Measurements from ENCODE around the gene INCA1.

Gene INCA1

DNA sequence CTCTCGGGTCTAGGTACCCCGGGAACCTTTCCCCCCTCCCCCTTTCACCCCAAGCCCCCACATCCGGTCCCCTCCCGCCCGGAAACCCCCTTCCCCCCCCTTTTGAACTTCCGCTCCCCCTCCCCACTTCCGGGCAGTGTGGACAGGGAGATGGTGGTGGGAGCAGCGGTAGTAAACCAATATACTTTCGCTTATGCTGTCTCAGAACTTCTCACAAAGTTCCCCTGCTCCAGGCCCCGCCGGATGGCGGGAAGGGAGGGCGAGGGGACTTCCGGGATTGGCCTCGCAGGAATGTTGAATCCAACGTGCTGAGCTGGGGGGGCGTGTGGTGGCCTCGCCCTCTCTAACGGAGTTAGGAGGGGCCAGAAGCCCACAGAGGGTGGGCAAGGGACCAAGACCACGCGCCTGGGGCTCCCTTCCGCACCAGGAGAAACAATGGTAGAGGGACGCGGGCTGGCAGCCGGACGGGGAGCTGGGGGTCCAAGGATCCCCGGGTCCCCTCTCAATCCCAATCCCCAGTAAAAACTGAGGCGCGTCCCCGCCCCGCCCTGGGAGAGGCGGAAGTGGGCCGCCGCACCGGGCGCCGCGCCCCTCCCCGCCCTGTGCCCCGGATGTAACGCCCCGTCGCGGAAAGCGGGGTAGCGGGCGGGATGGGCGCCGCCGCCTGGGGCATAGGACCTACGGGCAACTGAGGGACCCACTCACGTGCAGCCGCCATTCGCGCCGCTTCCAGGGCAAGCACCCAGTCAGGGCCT is 49.7 kb downstream of the INCA1 start:
- DNase-seq = no peak

DNA sequence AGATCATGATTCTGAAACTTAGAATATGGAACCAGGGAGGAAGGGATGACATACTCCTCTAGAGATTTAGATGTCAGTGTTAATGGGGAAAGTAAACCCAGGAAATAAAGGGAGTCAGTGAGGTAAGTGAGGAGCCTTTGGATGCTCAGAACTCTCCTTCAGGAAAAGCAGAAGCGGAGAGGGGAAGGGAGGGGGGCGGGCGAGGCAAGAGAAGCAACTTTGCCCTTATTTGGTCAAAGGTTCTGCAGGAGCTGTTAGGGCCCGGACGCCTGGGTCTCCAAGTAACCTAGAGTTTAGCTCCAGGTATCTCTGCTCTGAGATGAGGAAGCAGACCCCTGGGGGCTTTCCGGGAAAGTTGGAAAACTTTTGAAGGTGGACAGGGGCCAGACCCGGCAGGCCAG is 50.3 kb downstream of the INCA1 start:
- no peak for DNase-seq

DNA sequence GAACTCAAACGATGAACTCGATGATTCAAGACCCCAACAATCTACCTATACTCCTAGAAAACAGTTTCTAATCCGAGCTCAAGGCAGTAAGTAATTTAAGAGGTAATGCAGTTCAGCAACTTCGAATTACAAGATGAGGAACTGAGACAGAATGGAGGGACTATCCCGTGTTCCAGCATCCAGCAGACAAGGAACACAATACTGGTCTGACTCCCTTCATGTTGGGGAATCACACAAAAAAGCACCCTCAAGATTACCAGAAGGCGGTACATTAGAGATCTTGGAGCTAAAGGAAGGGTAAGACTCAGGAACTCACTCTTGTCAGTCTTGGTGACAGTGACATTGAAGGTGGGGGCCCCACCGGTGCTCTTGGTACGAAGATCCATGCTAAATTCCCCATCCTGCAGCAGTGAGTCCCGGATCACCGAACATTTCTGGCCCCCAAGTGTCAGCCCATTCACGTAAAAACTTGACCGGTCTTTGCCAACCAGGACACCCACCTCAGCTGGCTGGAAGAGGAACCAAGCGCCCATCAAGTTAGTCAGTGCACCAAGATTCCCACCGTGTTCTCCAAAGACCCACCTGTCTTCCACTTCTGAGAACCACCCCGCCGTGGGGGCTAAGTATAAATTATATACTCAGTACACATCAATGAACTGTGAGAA is 50.9 kb downstream of the INCA1 start:
- no peak for DNase-seq

GRCh38 chr17:4945944-4946280 is 51.4 kb downstream of the INCA1 start:
- no peak for DNase-seq

GRCh38 chr17:4945176-4945943 is 52.0 kb downstream of the INCA1 start:
- DNase-seq = no peak

DNA sequence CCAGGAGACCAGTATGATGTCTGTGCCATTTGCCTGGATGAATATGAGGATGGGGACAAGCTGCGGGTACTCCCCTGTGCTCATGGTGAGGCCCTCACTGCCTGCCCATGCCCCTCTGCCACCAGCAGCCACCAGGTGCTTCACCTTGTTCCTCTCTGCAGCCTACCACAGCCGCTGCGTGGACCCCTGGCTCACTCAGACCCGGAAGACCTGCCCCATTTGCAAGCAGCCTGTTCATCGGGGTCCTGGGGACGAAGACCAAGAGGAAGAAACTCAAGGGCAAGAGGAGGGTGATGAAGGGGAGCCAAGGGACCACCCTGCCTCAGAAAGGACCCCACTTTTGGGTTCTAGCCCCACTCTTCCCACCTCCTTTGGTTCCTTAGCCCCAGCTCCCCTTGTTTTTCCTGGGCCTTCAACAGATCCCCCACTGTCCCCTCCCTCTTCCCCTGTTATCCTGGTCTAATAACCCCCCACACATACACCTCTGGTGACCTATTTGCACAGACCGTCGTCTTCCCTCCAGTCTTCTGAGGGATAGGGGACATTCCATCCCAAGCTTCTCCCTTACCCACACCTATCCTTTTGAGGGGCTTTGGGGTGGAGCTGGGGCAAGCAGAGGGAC is 52.7 kb downstream of the INCA1 start:
- no peak for DNase-seq

DNA sequence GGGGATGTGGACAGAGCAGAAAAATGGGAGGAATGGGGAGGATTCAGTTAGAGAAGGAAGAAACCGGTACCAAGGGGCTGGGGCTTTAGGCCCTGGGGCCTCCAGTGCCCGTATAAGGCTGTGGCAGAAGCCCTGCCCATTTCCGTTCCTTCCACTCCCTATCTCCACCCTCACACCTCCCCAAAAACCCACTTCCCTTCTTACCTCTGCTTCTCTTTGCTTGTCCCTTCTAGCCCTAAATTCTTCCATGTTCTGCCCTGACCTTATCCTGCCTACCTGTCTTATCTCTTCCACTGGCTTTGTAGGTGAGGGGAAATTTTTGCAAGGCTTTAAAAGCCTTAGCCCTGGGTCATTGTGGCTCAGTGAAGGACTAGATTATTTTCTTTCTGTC is 53.2 kb downstream of the INCA1 start:
- DNase-seq = no peak

GRCh38 chr17:4942760-4943508 is 54.4 kb downstream of the INCA1 start:
- DNase-seq = no peak

GRCh38 chr17:4941319-4941610 is 56.1 kb downstream of the INCA1 start:
- DNase-seq = no peak

DNA sequence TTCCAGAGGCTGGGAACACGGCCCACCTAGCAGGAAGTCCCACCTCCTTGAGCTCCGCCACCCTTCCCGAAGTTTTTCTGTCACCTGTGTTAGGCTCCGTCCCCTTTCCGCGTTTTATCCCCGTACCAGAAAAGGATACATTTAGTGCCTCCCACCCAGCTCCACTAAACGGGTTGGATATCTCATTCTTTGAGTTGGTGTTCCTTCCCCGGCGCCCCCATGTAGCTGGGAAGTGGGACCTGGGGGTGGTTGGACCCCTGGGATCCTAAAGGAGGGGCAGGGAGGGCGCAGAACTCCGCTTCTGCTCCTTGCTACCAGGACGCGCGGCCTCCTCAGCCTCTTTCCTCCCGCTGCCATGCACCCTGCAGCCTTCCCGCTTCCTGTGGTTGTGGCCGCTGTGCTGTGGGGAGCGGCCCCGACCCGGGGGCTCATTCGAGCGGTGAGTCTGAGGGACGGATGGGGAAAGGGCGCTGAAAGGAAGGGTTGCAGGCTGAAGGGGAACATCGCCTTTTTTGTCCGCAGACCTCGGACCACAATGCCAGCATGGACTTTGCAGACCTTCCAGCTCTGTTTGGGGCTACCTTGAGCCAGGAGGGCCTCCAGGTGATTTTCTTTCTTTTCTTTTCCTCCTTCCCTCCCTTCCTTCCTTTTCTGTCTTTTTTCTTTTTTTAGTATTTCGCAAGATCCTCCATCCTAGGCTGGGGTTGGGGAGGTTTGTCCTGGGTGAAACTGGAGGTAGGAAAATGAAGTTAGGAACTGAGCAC is 56.6 kb downstream of the INCA1 start:
- peak; percentile 61 for DNase-seq

DNA sequence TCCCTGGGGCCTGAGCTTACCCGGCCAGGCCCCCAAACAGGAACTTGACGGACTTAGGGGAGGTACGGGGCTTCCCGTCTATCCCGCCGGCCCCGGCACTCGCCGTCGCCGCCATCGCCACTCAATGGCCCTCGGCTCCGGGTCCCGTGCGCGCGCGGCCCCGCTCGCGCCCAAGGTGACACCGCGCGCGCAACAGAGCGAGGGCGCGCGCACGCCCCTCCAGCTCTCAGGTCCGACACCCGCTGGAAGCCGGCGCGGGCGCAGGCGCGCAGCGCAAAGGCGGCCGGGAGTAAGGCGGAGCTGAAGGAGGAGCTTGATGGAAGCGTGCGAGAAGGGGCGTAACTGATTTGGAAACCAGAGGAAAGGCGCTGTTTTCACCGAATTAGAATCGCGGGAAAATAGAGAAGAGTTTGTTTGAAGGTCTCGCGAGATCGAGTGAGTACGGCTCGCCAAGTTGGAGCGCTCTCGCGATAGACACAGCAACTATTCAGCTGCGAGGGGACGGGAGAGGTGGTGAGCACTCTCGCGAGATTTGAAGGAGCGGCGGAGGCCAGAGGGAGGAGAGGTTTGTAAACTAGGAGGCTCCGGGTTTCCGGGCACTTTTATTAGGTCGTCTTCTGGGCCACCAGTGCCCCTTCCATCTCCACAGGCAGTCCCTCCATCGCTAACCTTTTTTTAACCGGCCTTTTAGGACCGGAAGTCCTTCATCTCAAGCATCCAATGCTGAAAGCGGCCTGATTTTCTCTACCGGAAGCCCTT is 57.3 kb downstream of the INCA1 start, which contains the start of the genes RNF167 and SLC25A11:
Gene RNF167 (plus strand): TSS at position 473 of the 759 bp plus-strand sequence. CDS start 642 bp downstream, outside the sequence.
Gene SLC25A11 (minus strand): TSS at position 251 of the 759 bp plus-strand sequence. CDS start 136 bp downstream, at position 115.
- peak; percentile 96 for DNase-seq

- no peak for DNase-seq
Observed at GRCh38 chr17:4939546-4939795, 57.9 kb downstream of the INCA1 start.

- DNase-seq = no peak
Observed at GRCh38 chr17:4938688-4939545, 58.4 kb downstream of the INCA1 start.
